Lower leg skin (tissue), 3 donors: ENCODE measurements around the gene RTTN.

Source experiments
- POLR2A ChIP-seq, 2 donors: fragments of 450-650 bp; IDR thresholded peaks; one replicate each; pipeline ENCODE4 v1.6.1; 2016 to 2017; ENCODE audit warnings: antibody characterized with exemption in 2 of 2, mild to moderate bottlenecking in 1 of 2, moderate library complexity in 1 of 2
- TF ChIP-seq, protein P1 (sequence below), 3 donors: fragments of 450-650 bp; IDR thresholded peaks; one replicate each; pipeline ENCODE4 v1.5.1; 2016; ENCODE audit warnings: antibody characterized with exemption in 3 of 3, mild to moderate bottlenecking in 3 of 3, moderate library complexity in 2 of 3

DNA sequence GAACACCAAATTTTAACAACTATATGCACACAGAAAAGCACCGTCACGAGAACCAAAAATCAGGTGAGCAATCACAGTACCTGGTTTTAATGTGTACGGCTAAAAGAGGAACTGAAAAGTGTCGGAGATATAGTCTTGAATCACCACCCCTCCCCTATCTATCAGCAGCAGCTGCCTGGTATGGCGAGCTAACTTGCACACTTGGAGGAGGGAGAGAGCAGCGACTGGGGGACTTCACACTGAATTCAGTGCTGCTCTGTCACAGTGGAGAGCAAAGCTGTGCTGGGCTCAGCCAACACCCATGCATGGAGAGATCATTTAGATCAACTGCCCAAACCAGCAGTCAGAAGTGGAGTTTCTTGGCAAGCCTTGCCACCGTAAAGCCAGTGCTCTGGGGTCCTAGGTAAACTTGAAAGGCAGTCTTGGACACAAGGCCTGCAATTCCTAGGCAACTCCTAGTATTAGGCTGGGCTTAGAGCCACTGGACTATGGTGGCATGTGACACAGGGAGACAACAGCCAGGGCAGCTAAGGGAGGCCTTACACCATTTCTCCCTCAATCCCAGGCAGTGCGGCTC lies 168.6 kb downstream of the RTTN start:
- TF ChIP-seq POLR2A (IDR thresholded peaks at IDR 0.05): no peak
- TF ChIP-seq, protein P1, sequence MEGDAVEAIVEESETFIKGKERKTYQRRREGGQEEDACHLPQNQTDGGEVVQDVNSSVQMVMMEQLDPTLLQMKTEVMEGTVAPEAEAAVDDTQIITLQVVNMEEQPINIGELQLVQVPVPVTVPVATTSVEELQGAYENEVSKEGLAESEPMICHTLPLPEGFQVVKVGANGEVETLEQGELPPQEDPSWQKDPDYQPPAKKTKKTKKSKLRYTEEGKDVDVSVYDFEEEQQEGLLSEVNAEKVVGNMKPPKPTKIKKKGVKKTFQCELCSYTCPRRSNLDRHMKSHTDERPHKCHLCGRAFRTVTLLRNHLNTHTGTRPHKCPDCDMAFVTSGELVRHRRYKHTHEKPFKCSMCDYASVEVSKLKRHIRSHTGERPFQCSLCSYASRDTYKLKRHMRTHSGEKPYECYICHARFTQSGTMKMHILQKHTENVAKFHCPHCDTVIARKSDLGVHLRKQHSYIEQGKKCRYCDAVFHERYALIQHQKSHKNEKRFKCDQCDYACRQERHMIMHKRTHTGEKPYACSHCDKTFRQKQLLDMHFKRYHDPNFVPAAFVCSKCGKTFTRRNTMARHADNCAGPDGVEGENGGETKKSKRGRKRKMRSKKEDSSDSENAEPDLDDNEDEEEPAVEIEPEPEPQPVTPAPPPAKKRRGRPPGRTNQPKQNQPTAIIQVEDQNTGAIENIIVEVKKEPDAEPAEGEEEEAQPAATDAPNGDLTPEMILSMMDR (IDR thresholded peaks at IDR 0.05): no peak
